GM18505 (cell line): ENCODE data around the gene CACNA2D4.

Experiments used
- ATAC-seq: cut with Tn5 transposase; IDR thresholded peaks from one replicate; pipeline ENCODE4 v1.9.1; 2021; ENCODE audit not compliant: unreplicated experiment
- POLR2A ChIP-seq: IDR thresholded peaks from 4 replicates; pipeline ENCODE4 v1.6.1; 2011; ENCODE audit warnings: borderline replicate concordance; ENCODE audit not compliant: insufficient read depth, insufficient read length; ENCODE audit errors: extremely low read depth

The CACNA2D4 gene

DNA sequence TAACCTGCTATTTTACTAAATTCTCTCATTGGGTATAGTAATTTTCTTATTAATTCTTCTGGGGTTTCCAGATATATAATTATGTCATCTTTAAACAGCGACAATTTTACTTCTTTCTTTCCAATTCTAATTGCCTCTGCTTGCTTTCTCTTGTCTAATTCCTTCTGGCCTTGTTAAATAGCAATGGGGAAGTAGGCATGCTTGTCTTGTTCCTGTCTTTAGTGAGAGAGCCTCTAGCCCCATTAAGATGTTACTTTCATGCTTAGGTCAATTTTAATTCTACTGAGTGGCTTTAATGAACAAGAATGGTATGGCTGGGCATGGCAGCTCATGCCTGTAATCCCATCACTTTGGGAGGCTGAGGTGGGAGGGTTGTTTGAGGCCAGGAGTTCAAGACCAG is 66.4 kb downstream of the CACNA2D4 start:
- TF ChIP-seq POLR2A: no peak
- no peak for ATAC-seq

DNA sequence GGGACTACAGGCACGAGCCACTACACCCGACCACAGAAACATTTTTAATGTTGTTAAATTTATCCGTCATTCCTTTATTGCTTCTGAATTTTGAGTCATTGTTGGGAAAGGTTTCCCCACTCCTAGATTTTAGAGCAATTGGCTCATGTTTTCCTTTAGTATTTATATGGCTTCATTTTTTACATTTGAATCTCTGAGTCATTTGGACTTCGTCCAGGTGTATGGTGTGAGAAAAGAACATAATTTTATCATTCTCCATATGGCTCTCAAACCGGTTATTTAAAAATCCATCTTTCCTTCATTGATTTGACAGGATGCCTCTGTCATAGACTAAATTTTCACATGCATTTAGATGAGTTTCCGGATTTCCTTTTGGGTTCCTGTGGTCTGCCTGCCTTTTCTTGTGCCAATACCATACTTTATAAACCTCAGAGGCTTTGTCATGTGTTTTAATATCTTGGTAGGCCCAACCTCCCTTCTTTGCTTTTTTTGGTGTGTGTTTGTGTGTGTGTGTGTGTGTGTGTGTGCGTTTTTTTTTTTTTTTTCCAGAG is 67.2 kb downstream of the CACNA2D4 start:
- no peak for TF ChIP-seq POLR2A
- ATAC-seq: no peak

DNA sequence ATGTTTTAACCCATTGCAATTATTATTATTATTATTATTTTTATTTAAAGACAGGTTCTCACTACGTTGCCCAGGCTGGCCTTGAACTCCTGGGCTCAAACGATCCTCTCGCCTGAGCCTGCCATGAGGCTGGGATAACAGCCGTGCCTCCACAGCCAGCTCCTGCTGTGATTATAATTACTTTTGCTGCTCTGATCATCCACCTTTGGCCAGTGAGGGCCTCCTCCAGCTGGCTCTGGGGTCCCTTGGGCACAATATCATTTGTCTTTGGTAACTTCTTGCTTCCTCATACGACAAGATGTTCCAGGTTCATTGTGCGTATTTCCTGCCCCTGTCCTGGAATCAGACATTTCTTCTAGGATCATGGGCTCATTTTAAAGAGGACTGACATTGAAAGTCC is 69.7 kb downstream of the CACNA2D4 start:
- ATAC-seq: no peak
- TF ChIP-seq POLR2A: no peak

DNA sequence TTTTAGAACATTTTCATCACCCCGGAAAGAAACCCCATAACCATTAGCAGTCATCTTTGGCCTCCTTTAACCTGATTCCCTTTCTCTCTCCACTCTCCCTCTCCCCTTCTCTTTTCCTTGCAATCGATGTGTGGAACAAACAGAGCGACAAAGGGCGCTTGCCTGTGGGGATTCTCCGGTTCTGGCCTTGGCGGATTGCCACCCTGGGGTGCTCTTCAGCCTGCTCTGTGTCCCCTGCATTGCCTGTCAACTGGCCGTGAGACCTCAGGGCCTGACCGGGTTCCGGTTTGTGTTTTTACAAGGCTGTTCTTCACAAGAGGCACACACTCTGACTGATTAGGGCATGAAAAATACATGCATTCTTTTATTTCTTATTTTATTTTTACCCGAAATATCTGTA is 70.3 kb downstream of the CACNA2D4 start:
- no peak for TF ChIP-seq POLR2A
- no peak for ATAC-seq

DNA sequence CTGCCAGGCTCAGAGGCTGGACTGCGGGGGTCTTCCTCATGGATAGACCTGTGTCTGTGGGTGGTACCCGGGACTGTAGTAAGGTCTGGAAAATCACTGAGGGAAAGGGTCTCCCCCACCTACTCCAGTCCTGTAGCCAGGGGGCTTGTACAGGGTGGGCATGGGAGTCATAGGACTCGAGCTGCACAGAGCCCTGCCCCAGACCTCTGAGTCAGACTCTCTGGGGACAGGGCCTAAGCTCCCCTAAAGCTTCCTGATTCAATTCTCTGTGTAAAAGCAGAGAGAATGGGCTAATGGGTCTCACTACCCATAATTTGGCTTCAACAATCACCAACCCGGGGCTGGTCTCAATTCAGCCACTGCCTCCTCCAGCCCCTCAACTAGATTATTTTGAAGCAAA is 71.0 kb downstream of the CACNA2D4 start:
- TF ChIP-seq POLR2A: no peak
- ATAC-seq: no peak

DNA sequence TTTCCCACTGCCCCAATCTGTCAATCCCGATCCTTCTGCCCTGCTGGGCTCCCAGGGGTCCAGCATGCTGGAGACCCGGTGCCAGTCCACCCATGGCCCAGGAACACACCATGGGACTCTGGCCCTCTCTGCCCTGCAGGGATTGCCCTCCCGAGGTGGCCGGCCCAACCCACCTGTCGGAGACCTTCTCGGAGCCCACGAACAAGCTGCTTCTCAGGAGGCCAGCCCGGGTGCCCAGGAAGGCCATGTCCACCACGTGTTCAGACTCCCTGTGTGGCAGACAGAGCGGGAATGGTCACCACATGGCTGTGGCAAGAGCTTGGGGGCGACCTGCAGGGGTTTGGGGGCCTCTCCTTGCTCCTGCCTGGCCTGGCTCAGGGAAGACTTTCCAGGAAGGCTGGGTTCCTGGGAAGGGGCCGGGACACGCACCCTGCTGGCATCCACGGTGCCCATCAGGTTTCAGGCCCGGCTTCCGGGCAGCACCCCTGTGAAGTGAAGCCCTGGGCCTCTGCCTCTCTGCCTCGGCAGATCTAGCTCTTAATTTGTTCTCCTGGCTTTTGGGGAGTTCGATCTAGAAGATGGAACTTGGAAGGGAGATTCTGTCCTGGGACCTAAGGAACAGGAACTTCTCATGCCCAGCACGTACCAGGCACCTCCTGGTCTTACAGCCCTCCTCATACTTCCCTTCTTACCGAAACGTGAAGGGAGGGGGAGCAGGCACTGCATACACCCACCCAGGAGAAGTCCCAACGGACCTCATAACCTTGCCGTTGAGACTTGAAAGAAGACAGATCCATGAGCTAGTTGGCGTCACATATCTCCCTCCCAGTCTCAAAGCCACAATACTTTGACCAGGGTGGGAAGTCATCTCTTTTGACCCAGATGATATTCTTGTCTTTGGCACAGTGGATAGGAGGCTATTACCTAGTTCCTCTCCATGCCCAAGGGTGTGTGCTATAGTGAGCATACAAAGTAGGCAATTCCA is 71.7 kb downstream of the CACNA2D4 start:
- TF ChIP-seq POLR2A: no peak
- ATAC-seq: no peak

DNA sequence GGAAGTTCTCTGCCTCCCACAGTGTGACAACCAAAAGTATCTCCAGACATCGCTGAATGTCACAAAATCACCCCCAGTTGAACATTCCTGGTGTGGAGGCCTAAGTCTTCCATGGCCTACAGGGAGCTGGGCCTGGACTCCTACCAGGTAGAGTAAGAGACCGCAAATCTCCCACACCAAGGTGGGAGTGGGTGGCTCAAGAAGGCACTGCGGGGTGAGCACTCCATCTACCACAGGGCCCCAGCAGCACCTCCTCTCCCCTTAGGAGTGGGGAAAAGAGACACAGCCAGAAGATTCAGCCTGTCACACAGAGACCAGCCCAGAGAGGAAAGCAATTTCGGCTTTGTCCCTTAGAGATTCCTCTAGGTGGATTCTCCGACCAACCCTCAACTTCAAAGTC is 72.6 kb downstream of the CACNA2D4 start:
- no peak for TF ChIP-seq POLR2A
- no peak for ATAC-seq

DNA sequence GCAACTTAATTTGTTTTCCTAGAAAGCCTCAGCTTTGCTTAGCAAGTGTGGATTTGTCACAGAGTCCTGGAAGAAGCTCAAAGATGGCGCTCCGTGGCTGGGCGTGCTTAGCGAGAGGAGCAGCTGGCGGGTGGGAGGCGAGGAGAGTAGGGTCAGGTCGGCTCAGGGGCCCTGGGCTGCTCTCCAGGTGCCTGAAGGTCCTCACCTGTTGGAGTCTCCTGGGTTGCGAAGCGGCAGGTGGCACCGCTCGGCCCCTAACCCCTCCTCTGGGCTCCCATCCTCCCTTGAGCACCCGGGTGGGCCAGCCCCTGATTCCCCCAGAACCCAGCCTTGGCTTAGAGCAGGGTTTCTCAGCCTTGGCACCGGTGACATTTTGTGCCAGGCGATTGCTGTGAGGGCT is 73.0 kb downstream of the CACNA2D4 start:
- TF ChIP-seq POLR2A: no peak
- no peak for ATAC-seq

DNA sequence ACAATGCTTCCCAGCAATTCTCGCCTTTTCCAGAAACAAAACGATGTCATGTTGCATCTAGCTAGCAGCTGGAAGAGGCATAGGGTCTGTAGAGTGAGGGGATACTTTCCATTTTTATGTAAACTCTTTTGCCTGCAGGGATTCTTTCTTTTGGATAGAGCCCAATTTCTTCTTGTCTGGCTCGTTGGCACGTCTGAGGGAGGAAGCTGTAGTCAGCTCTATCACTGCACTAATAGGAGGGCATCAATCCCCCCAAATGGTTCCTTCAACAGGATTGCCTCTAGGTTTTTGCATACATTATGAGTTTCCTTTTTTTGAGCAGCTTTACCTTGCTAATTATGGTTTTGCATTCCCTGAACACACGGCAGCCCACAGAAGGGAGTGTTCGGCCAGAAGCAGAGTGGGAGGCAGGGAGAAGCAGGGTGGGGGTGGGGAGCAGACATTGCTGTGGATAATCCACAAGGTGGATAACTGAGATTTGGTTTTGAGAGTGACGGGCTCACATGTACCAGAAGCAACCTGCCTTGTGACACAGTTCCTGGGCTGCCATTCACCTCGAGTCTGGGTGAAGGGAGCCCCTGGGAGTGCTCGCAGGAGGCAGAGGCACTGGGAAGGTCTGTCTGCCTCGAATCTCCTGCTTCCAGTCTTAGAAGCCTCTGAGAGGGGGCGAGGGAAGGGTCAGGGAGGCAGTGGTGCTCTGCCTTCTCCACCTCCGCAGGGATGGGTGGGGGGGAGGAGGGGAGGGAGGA is 73.6 kb downstream of the CACNA2D4 start:
- no peak for ATAC-seq
- TF ChIP-seq POLR2A: no peak

DNA sequence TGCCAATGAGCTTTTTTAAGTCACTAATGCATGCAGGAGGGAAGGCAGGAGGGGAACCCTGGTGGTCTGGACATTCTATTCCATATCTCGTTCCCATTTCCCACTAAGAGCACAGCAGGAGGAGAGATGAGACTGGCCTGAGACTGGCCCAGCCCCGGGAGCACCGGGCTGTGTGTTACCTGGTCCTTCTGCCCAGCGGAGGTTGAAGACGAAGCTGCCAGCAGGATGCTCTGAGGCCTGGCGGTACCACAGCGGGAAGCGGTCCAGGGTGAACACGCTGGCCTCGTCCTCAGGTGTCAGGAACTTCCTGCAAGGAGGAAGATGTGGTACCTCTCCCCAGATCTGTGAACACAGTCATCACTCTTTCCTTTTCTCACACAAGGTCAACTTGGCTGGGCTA is 74.2 kb downstream of the CACNA2D4 start:
- no peak for ATAC-seq
- TF ChIP-seq POLR2A: no peak

DNA sequence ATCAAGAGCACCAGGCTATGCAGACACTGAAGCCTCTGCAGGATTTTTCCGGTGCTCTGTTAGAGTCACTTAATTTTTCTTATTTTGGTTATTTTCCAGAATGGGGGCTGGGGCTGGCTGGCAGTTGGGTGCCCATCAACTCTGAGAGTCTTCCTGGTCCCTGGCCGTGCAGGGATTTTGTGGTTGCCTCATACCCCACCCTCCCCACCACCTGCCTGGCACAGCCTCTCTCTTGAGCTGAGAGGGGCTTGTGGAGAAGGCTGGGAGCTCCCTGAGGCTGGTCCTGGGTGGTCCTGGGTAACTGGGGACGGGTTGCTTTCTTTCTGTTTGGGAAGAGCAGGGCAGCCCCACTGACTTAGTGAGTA is 74.8 kb downstream of the CACNA2D4 start:
- ATAC-seq: no peak
- TF ChIP-seq POLR2A: no peak

DNA sequence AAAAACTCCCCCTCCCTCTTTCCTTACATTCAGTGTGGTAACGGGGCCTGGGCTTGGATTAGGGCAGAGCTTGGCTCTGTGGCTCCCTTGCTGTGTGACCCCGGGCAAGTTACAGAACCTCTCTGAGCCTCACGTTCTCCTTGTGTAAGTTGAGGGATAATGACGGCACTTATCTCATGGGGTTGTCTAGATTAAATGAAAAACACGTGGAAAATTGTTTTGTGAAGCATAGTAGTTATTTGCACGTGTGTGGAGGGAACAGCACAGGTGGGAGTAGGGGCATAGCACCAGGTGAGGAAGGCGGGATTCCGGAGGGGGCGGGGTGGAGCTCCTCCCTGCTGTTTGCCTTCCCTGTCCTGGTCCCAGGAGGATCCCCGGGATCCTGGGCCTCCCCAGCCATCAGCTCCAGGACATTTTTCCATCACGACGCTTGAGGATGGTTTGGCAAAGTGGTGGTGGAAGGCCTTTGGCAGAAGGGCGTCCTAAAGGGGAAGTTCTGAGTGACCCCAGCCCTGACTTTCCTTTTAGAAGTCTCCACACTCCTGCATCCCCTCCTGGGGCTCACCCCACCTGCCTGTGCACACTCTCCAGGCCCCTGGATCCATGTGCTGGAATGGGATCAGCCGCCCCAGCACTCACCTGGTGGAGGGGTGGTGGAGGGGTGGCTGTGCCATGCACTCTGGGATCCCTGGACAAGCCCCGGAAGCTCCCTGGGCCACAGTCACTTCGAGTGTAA is 75.4 kb downstream of the CACNA2D4 start:
- no peak for ATAC-seq
- TF ChIP-seq POLR2A: no peak
